8988T (cell line): Measurements from ENCODE around the gene ESRRA.
"Not testable (repeated sequence)": the region's sequence is repeated elsewhere in the genome, so short reads cannot be mapped to it uniquely, and the experiment has no call there.

Experiments used
- DNase-seq: peaks from one replicate; pipeline ENCODE4 v3.0.0; 2011

Gene ESRRA

GRCh38 chr11:64314146-64314804, 9.0 kb downstream of the ESRRA start:
- no peak for DNase-seq

- DNase-seq, result no peak
These were observed 9.7 kb downstream of the ESRRA start for GRCh38 chr11:64314805-64315561.

- not testable (repeated sequence) for DNase-seq
These were observed 10.6 kb downstream of the ESRRA start for GRCh38 chr11:64315667-64316526.

GRCh38 chr11:64316672-64317324, 11.5 kb downstream of the ESRRA start:
- DNase-seq, result no peak

GRCh38 chr11:64317325-64317960, 12.1 kb downstream of the ESRRA start, which contains the start of gene TRMT112:
TRMT112 (minus strand) TSS chr11:64317559; CDS start chr11:64317526, 33 bp downstream.
- DNase-seq, result peak; percentile 82

GRCh38 chr11:64317961-64318765, 12.8 kb downstream of the ESRRA start, which contains the start of gene PRDX5:
PRDX5 (plus strand) TSS chr11:64318121; CDS start chr11:64318216, 95 bp downstream.
- peak; percentile 95 for DNase-seq

GRCh38 chr11:64318766-64319761, 13.7 kb downstream of the ESRRA start:
- DNase-seq, result no peak

GRCh38 chr11:64320556-64320955, 15.2 kb downstream of the ESRRA start:
- DNase-seq, result no peak

- DNase-seq, result no peak
These were observed 15.7 kb downstream of the ESRRA start for GRCh38 chr11:64321026-64321425.

- DNase-seq, result no peak
These were observed 16.2 kb downstream of the ESRRA start for GRCh38 chr11:64321533-64321932.

- no peak for DNase-seq
These were observed 17.6 kb downstream of the ESRRA start for GRCh38 chr11:64322925-64323260.

GRCh38 chr11:64323373-64323772, 18.0 kb downstream of the ESRRA start:
- no peak for DNase-seq

GRCh38 chr11:64323984-64324383, 18.7 kb downstream of the ESRRA start:
- not testable (repeated sequence) for DNase-seq

GRCh38 chr11:64324692-64325469, 19.6 kb downstream of the ESRRA start:
- no peak for DNase-seq

GRCh38 chr11:64327375-64327774, 22.1 kb downstream of the ESRRA start:
- DNase-seq, result no peak

- no peak for DNase-seq
These were observed 22.7 kb downstream of the ESRRA start for GRCh38 chr11:64327993-64328392.

- no peak for DNase-seq
These were observed 25.6 kb downstream of the ESRRA start for GRCh38 chr11:64330888-64331287.

- peak; percentile 88 for DNase-seq
These were observed 26.4 kb downstream of the ESRRA start for GRCh38 chr11:64331569-64332371.
